GM10248 (cell line): ENCODE data around the gene ZC3H18.

Experiments used
- CTCF ChIA-PET: fragments of 300-600 bp; sonication (Branson Sonifier 250); formaldehyde crosslinking; extraction: SDS; loops from one replicate; lab custom pipeline; 2021; ENCODE audit warnings: antibody characterized with exemption; lab: Yijun Ruan, JAX
- POLR2A ChIA-PET: fragments of 350-650 bp; sonication (Branson Sonifier 250); formaldehyde crosslinking; extraction: SDS; loops from one replicate; lab custom pipeline; 2020; ENCODE audit warnings: antibody characterized with exemption; lab: Yijun Ruan, JAX
- DNase-seq: peaks from one replicate; pipeline ENCODE4 v3.0.0; 2012; ENCODE audit errors: extremely low spot score
- TF ChIP-seq, protein P1 (sequence below): IDR thresholded peaks from 2 replicates; pipeline ENCODE4 v1.5.1; 2012; ENCODE audit warnings: mild to moderate bottlenecking, low read depth; ENCODE audit errors: extremely low read depth, missing control alignments, control extremely low read depth

Gene ZC3H18

DNA sequence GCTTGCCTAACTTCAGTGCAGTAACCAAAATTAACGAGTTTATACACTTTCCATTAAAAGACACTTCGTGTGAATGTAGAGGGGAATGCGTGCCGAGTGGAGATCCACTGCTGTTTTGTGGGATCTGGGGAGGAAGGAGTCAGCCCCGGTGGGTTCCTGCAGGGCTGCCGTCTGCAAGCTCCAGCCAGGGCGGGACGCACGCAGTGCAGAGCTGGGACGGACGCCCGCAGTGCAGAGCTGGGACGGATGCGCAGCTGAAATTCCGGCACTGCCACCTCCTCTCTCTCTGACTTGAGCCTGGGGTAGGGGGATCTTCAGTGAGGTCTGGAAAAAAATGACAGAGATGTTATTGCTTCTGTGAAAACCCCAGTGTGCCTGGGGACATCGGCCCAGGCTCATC, 16.5 kb upstream of the ZC3H18 start:
- ChIA-PET CTCF (interaction anchor here (1.3 to 1.7 kb wide), 2 partner anchors 9 to 101 kb away, joined by 3 to 4 read pairs; partner anchors contain the start of gene ZFPM1), POLR2A (no interaction called here)
- TF ChIP-seq, protein P1, sequence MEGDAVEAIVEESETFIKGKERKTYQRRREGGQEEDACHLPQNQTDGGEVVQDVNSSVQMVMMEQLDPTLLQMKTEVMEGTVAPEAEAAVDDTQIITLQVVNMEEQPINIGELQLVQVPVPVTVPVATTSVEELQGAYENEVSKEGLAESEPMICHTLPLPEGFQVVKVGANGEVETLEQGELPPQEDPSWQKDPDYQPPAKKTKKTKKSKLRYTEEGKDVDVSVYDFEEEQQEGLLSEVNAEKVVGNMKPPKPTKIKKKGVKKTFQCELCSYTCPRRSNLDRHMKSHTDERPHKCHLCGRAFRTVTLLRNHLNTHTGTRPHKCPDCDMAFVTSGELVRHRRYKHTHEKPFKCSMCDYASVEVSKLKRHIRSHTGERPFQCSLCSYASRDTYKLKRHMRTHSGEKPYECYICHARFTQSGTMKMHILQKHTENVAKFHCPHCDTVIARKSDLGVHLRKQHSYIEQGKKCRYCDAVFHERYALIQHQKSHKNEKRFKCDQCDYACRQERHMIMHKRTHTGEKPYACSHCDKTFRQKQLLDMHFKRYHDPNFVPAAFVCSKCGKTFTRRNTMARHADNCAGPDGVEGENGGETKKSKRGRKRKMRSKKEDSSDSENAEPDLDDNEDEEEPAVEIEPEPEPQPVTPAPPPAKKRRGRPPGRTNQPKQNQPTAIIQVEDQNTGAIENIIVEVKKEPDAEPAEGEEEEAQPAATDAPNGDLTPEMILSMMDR: no peak
- DNase-seq: no peak

DNA sequence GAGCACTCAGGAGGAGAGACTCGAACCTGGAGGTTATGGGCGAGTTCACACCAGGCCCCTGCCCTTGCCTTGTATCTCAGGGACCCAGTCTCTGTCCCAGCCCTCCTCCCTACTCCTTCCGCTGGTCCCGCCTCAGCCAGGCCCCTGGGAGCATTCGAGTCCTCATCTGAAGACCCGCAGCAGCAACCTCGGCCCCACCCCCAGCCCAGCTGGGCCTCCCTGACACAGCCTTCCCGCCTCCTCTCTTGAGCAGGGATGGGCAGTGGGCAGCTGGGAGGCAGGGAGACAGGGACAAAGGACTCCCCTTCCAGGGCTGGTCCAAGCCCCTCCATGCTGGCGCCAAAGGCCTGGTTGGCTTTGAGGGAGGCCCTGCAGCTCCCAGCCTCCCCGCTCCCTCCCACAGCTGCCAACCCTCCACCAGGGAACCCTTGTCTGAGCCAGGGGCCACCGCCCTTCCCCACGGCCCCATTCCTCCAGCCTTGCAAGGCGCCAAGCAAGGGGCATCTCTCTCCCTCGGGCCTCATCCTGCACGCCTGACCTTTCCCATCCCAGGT, 15.4 kb upstream of the ZC3H18 start:
- TF ChIP-seq, protein P1: no peak
- CTCF ChIA-PET: interaction anchor here (1.2 to 1.7 kb wide), 3 partner anchors 7 to 117 kb away, joined by 3 to 4 read pairs (median 4); partner anchors contain the start of gene ZC3H18
- POLR2A ChIA-PET: no interaction called here
- DNase-seq: no peak

DNA sequence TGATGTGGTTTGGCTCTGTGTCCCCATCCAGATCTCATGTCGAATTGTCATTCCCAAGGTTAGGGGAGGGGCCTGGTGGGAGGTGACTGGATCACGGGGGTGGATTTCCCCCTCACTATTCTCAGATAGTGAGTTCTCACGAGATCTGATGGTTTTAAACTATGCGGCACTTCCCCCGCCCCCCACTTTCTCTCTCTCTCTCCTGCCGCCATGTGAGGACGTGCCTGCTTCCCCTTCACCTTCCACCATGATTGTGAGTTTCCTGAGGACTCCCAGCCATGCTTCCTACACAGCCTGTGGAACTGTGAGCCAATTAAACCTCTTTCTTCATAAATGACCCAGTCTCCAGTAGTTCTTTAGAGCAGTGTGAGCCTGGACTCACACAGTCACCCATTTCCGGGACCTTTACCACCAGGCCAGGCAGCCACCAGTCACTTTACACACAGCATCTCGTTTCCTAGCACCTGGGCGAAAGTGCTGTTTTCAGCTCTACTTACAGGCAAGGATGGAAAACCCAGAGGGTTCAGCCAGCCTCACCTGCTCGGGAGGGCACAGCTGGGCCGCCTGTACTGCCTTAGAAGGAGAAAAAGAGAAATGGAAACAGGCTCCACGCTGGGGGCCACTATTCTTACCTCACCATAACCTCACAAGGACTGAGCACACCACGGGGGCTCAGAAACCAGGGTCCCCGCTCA, 13.8 kb upstream of the ZC3H18 start:
- CTCF ChIA-PET: no interaction called here
- POLR2A ChIA-PET: no interaction called here
- TF ChIP-seq, protein P1: no peak
- DNase-seq: no peak

DNA sequence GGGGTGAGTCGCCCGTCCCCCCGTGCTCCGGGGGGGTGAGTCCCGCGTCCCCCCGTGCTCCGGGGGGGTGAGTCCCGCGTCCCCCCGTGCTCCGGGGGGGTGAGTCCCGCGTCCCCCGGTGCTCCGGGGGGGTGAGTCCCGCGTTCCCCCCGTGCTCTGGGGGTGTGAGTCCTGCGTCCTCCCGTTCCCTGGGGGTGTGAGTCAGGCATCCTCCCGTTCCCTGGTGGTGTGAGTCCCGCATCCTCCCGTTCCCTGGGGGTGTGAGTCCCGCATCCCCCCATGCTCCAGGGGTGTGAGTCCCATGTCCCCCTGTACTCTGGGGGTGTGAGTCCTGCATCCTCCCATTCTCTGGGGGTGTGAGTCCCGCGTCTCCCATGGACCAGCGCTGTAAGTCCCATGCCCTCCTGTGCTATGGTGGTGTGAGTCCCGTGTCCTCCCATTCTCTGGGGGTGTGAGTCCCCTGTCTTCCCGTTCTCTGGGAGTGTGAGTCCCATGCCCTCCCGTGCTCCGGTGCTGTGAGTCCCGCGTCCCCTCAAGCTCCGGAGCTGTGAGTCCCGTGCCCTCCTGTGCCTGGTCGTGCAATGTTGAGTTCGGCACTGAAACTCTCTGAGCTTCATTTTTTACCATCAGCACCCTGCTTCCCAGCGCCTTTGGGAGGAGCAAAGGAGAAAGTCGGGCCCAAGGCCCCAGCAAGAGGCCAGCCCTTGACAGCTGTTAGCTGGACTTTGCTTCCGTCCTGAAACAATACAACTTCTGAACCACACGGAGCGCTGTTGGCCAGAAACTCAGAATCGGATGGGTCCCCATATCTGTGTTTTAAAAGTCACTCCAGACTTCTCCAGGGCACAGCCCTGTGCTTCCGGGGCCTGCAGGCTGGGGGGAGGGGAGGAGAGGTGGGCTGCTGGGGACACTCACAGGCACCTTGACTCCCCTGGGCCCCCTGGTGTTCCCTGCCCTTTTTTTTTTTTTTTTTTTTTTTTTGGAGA, 11.5 kb upstream of the ZC3H18 start:
- no peak for DNase-seq
- POLR2A ChIA-PET: interaction anchor here (0.6 kb wide), 1 partner anchor 23 kb away, joined by 4 read pairs; no protein-coding TSS in a partner anchor
- TF ChIP-seq, protein P1: no peak
- CTCF ChIA-PET: interaction anchor here (0.8 to 1.7 kb wide), 6 partner anchors 9 to 223 kb away, joined by 3 to 6 read pairs (median 4); partner anchors contain the start of gene ZC3H18

DNA sequence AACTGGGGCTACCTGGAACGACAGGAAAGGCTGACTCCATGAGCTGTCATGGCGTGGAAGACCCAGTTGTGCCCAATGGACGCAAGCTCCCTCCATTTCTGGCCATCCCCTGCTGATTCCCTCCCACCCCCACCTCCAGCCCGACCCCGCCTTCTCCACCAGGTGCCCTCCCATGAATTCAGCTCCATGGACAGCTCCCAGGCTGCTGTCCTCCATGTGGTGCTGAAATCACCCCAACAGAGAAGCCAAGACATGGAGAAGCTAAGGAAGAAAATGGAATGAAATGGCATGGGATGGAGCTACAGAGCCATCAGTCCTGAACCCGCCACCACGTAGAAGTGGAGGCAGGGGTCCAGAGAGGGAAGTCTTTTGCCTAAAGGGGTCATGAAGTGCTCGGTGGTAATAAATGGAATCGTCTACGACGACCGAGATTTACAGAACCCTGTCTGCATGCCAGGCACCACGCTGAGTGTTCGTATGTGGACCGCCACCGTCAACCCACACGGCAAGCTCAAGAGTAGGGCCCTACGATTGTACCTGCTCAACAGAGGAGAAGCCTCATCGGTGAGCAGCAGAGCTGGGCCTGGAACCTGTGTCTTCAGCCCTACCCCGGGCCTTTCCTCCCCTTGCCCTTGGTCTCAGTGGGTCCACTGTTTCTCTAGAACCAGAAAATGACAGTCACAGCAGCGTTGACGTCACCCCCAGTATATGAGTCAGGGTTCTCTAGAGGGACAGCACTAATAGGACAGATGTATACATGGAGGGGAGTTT, 9.3 kb upstream of the ZC3H18 start:
- no peak for DNase-seq
- TF ChIP-seq, protein P1: no peak
- ChIA-PET CTCF (interaction anchor here (0.7 to 1.9 kb wide), 14 partner anchors 9 to 296 kb away, joined by 3 to 7 read pairs (median 4); partner anchors contain the start of genes TRAPPC2L and ZC3H18), POLR2A (no interaction called here)
